GM21825 (cell line): ENCODE measurements around the gene WWP2.
"Not testable (repeated sequence)": the region's sequence is repeated elsewhere in the genome, so short reads cannot be mapped to it uniquely, and the experiment has no call there.

ENCODE experiments used
- ATAC-seq: cut with Tn5 transposase; IDR thresholded peaks from one replicate; pipeline ENCODE4 v1.9.1; 2021; ENCODE audit warnings: mild to moderate bottlenecking, moderate library complexity; ENCODE audit not compliant: unreplicated experiment

Gene WWP2

GRCh38 chr16:69972935-69973334, 210.8 kb downstream of the WWP2 start:
- ATAC-seq = not testable (repeated sequence)

- not testable (repeated sequence) for ATAC-seq
Observed at GRCh38 chr16:69985196-69985595, 223.1 kb downstream of the WWP2 start.
